ENCODE results near the gene EIPR1.

EIPR1 gene

GRCh38 chr2:3162442-3163077 is 215.1 kb downstream of the EIPR1 start:
- no peak overlapping the region for H3K4me3 ChIP-seq (ENCODE audit: low read length)
- no peak for TF ChIP-seq CTCF (conservative IDR thresholded peaks at IDR 0.05; ENCODE audit: low read length)
- DNase-seq (ENCODE audit: low read depth), result no peak

- no peak for DNase-seq (ENCODE audit: low read depth)
- no peak for TF ChIP-seq CTCF (conservative IDR thresholded peaks at IDR 0.05; ENCODE audit: low read length)
Measured at GRCh38 chr2:3160751-3161330, 216.8 kb downstream of the EIPR1 start.

GRCh38 chr2:3159782-3160545 is 217.7 kb downstream of the EIPR1 start:
- H3K4me3 ChIP-seq (ENCODE audit: low read length), result no peak overlapping the region
- no peak for TF ChIP-seq CTCF (conservative IDR thresholded peaks at IDR 0.05; ENCODE audit: low read length)
- no peak for DNase-seq (ENCODE audit: low read depth)

More at GRCh38 chr2:3160751-3161330, 216.8 kb downstream of the EIPR1 start:
- H3K4me3 ChIP-seq (ENCODE audit: low read length), result no peak overlapping the region

- TF ChIP-seq CTCF (conservative IDR thresholded peaks at IDR 0.05; ENCODE audit: low read length), result no peak
- no peak for DNase-seq (ENCODE audit: low read depth)
- H3K4me3 ChIP-seq (ENCODE audit: low read length), result no peak overlapping the region
Measured at GRCh38 chr2:3154700-3155099, 222.9 kb downstream of the EIPR1 start.

GRCh38 chr2:3154146-3154545 is 223.5 kb downstream of the EIPR1 start:
- no peak for DNase-seq (ENCODE audit: low read depth)
- TF ChIP-seq CTCF (conservative IDR thresholded peaks at IDR 0.05; ENCODE audit: low read length), result no peak
- H3K4me3 ChIP-seq (ENCODE audit: low read length), result no peak overlapping the region

GRCh38 chr2:3151153-3151918 is 226.3 kb downstream of the EIPR1 start:
- no peak overlapping the region for H3K4me3 ChIP-seq (ENCODE audit: low read length)
- no peak for DNase-seq (ENCODE audit: low read depth)
- no peak for TF ChIP-seq CTCF (conservative IDR thresholded peaks at IDR 0.05; ENCODE audit: low read length)
